HEK293 (cell line): Measurements from ENCODE around the gene SEC61A2.

Experiments
- AEBP2 ChIP-seq: fragments of 450-650 bp; formaldehyde crosslinking; IDR thresholded peaks from 2 replicates; pipeline ENCODE4 v1.5.1; 2016; ENCODE audit warnings: missing biosample characterization, missing genetic modification characterization, borderline replicate concordance
- ATF2 ChIP-seq: fragments of 450-650 bp; formaldehyde crosslinking; IDR thresholded peaks from 2 replicates; pipeline ENCODE4 v1.5.1; 2016; ENCODE audit warnings: missing biosample characterization, missing genetic modification characterization, low read depth
- CTCF ChIP-seq: fragments of 450-650 bp; formaldehyde crosslinking; IDR thresholded peaks from 2 replicates; pipeline ENCODE4 v1.5.1; 2016; ENCODE audit warnings: missing biosample characterization, missing genetic modification characterization
- ELK4 ChIP-seq: IDR thresholded peaks from 2 replicates; pipeline ENCODE4 v1.6.1; 2011; ENCODE audit warnings: mild to moderate bottlenecking, low read depth, low read length, borderline replicate concordance
- PRDM1 ChIP-seq: fragments of 450-650 bp; formaldehyde crosslinking; IDR thresholded peaks from 2 replicates; pipeline ENCODE4; 2016; ENCODE audit warnings: missing biosample characterization, missing genetic modification characterization
- REST ChIP-seq: fragments of 450-650 bp; formaldehyde crosslinking; IDR thresholded peaks from 2 replicates; pipeline ENCODE4 v1.5.1; 2016; ENCODE audit warnings: missing biosample characterization, missing genetic modification characterization
- YY1 ChIP-seq: fragments of 450-650 bp; formaldehyde crosslinking; IDR thresholded peaks from 2 replicates; pipeline ENCODE4 v1.5.1; 2018; ENCODE audit warnings: missing biosample characterization, missing genetic modification characterization
- ZFHX2 ChIP-seq: fragments of 450-650 bp; formaldehyde crosslinking; conservative IDR thresholded peaks from 2 replicates; pipeline ENCODE4 v1.5.1; 2016; ENCODE audit warnings: missing biosample characterization, missing genetic modification characterization
- ZFP3 ChIP-seq: fragments of 450-650 bp; formaldehyde crosslinking; IDR thresholded peaks from 2 replicates; pipeline ENCODE4 v1.5.1; 2016; ENCODE audit warnings: low read depth, missing biosample characterization, missing genetic modification characterization
- ZNF19 ChIP-seq: fragments of 450-650 bp; formaldehyde crosslinking; IDR thresholded peaks from 2 replicates; pipeline ENCODE4; 2016; ENCODE audit warnings: missing biosample characterization, missing genetic modification characterization, low read depth
- ZNF280D ChIP-seq: fragments of 450-650 bp; formaldehyde crosslinking; IDR thresholded peaks from 2 replicates; pipeline ENCODE4 v1.5.1; 2016; ENCODE audit warnings: missing biosample characterization, missing genetic modification characterization
- ZNF510 ChIP-seq: fragments of 450-650 bp; formaldehyde crosslinking; IDR thresholded peaks from 2 replicates; pipeline ENCODE4 v1.5.1; 2018; ENCODE audit warnings: mild to moderate bottlenecking, missing genetic modification characterization, missing biosample characterization; ENCODE audit not compliant: insufficient replicate concordance
- ZNF530 ChIP-seq: fragments of 450-650 bp; formaldehyde crosslinking; IDR thresholded peaks from 2 replicates; pipeline ENCODE4 v1.5.1; 2016; ENCODE audit warnings: low read depth, missing biosample characterization, missing genetic modification characterization
- ZNF704 ChIP-seq: fragments of 450-650 bp; formaldehyde crosslinking; IDR thresholded peaks from 2 replicates; pipeline ENCODE4 v1.5.1; 2016; ENCODE audit warnings: missing biosample characterization, missing genetic modification characterization

- TF ChIP-seq REST (tag by site-specific recombination) (no peak), CTCF (tag by site-specific recombination) (no peak), YY1 (tag by site-specific recombination) (no peak), ATF2 (tag by site-specific recombination) (no peak), ZNF19 (tag by site-specific recombination) (no peak), ZNF704 (no peak), AEBP2 (tag by site-specific recombination) (no peak), ZFHX2 (no peak), ZNF530 (tag by site-specific recombination) (no peak), ELK4 (no peak), ZNF280D (no peak), ZFP3 (tag by site-specific recombination) (no peak), ZNF510 (tag by site-specific recombination) (no peak), PRDM1 (no peak)
Measured at GRCh38 chr10:12208460-12208859, 79.0 kb downstream of the SEC61A2 start.
